HepG2 (cell line): ENCODE results near the gene C1orf74. TPM values are rescaled to one million over a fixed set of nuclear protein-coding genes. Genes with fewer than 3 reads are reported as not detected.

Experiments
- AHR ChIP-seq: IDR thresholded peaks from 2 replicates; pipeline ENCODE4 v1.6.1; 2018; ENCODE audit warnings: missing genetic modification reagents, missing compliant biosample characterization
- BRF2 ChIP-seq: sonication (generic); formaldehyde crosslinking; IDR thresholded peaks from 2 replicates; pipeline ENCODE4 v1.8.1; 2022; ENCODE audit warnings: mild to moderate bottlenecking, missing genetic modification reagents
- KAT2B ChIP-seq: fragments of 150-350 bp; IDR thresholded peaks from 2 replicates; pipeline ENCODE4 v1.6.1; 2014; ENCODE audit warnings: low read depth, low read length, borderline replicate concordance
- KLF9 ChIP-seq: IDR thresholded peaks from 2 replicates; pipeline ENCODE4 v1.6.1; 2016; ENCODE audit warnings: low read depth
- MBD4 ChIP-seq: IDR thresholded peaks from 2 replicates; pipeline ENCODE4 v1.6.1; 2012; ENCODE audit warnings: low read length, inconsistent platforms, borderline replicate concordance
- POGZ ChIP-seq: sonication (generic); formaldehyde crosslinking; IDR thresholded peaks from 2 replicates; pipeline ENCODE4 v1.4.0; 2020; ENCODE audit warnings: mild to moderate bottlenecking, missing genetic modification reagents
- RFXAP ChIP-seq: sonication (generic); formaldehyde crosslinking; IDR thresholded peaks from 2 replicates; pipeline ENCODE4 v1.4.0; 2020; ENCODE audit warnings: missing genetic modification reagents, borderline replicate concordance
- ZBTB20 ChIP-seq: sonication (generic); formaldehyde crosslinking; IDR thresholded peaks from 2 replicates; pipeline ENCODE4 v1.8.1; 2023; ENCODE audit warnings: missing genetic modification reagents, low read depth, mild to moderate bottlenecking, borderline replicate concordance
- ZNF292 ChIP-seq: sonication (generic); formaldehyde crosslinking; IDR thresholded peaks from 2 replicates; pipeline ENCODE4 v1.8.1; 2022; ENCODE audit warnings: mild to moderate bottlenecking, low read depth, missing genetic modification reagents, borderline replicate concordance
- ZNF350 ChIP-seq: sonication (generic); formaldehyde crosslinking; IDR thresholded peaks from 2 replicates; pipeline ENCODE4 v1.4.0; 2020; ENCODE audit warnings: mild to moderate bottlenecking, low read depth, missing genetic modification reagents, borderline replicate concordance
- ZNF44 ChIP-seq: sonication (generic); formaldehyde crosslinking; IDR thresholded peaks from 2 replicates; pipeline ENCODE4 v1.5.1; 2020; ENCODE audit warnings: mild to moderate bottlenecking, missing genetic modification reagents
- ZNF629 ChIP-seq: sonication (generic); formaldehyde crosslinking; conservative IDR thresholded peaks from 2 replicates; pipeline ENCODE4 v1.5.0; 2020; ENCODE audit warnings: missing genetic modification reagents
- ZSCAN25 ChIP-seq: sonication (generic); formaldehyde crosslinking; IDR thresholded peaks from 2 replicates; pipeline ENCODE4 v1.8.0; 2022; ENCODE audit warnings: mild to moderate bottlenecking, missing genetic modification reagents
- polyA plus RNA-seq, 8 experiments: library from polyadenylated mRNA; depleted of rRNA in 3 of 8; stranded (reverse) in 7 of 8; unstranded in 1 of 8; fragments of >200 nt; fragmentation: Illumina TruSeq in 4 of 8; extraction: Trizol in 4 of 8; gene quantifications; 2 replicates each; pipeline versions ENCODE4 v1.2.1 to v1.2.3, GENCODE V29; 2011 to 2016; ENCODE audit warnings: low read depth in 4 of 8, missing spikeins in 1 of 8, mixed read lengths in 1 of 8; ENCODE audit not compliant: insufficient read depth in 1 of 8
- total RNA-seq, 5 experiments: library from RNA; depleted of rRNA; stranded (reverse); fragments of >200 nt; fragmentation: Illumina TruSeq; extraction: Trizol; gene quantifications; 2 replicates each; pipeline ENCODE4 v1.2.3, GENCODE V29; 2016; ENCODE audit warnings: low read depth in 1 of 5
- TF ChIP-seq, protein P1 (sequence below): sonication (generic); formaldehyde crosslinking; IDR thresholded peaks from 2 replicates; pipeline ENCODE4 v1.4.0; 2020; ENCODE audit warnings: missing genetic modification reagents, borderline replicate concordance
- TF ChIP-seq, protein P2 (sequence below), 2 experiments: sonication (generic) in 1 of 2; formaldehyde crosslinking in 1 of 2; IDR thresholded peaks; 2 replicates each; pipeline versions ENCODE4 v1.6.1 to v1.9.0; 2014 to 2022; ENCODE audit warnings: antibody characterized with exemption in 1 of 2, borderline replicate concordance in 1 of 2, inconsistent platforms in 1 of 2, low read depth in 1 of 2, missing genetic modification reagents in 1 of 2

The C1orf74 gene
- total and polyA plus RNA-seq, 2 of the 13 experiments (the other 11 are each of a cell fraction or from before 2014, with no cell fraction given) = 0.33 to 0.71 TPM

DNA sequence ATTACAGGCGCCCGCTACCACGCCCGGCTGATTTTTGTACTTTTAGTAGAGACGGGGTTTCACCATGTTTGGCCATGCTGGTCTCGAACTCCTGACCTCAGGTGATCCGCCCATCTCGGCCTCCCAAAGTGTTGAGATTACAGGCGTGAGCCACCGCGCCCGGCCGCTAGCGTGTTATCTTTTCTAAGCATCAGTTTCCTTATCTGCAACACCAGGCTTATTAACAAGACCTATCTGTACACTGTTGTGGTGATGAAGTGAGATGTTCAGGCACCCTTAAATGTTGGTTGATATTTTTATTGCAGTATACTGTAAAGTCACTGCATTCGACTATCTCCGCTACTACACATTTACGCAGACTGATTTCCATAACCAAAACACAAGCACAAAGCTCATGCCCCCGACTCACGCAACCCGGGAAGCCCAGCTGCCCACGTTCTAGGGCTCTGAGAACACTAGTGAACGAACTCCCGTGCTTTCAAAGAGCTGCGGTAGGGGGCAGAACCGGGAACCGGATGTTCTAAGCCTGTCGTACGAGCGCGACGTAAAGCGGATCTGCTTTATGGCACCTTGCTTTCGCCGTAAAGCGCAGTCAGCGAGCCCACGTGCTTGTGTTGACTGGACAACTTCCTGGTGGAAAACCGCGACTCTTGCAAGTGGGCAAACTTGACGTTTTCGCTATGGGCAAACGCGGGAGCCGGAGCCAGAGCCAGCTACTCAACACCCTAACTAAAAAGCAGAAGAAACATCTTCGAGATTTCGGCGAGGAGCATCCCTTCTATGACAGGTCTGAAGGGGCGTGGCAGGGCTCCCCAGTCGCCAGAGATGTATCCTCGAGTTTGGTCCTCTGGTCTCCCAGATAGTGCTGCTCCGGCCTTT, 43.3 kb upstream of the C1orf74 start, which contains the start of gene UTP25 (continued):
- TF ChIP-seq, protein P1, sequence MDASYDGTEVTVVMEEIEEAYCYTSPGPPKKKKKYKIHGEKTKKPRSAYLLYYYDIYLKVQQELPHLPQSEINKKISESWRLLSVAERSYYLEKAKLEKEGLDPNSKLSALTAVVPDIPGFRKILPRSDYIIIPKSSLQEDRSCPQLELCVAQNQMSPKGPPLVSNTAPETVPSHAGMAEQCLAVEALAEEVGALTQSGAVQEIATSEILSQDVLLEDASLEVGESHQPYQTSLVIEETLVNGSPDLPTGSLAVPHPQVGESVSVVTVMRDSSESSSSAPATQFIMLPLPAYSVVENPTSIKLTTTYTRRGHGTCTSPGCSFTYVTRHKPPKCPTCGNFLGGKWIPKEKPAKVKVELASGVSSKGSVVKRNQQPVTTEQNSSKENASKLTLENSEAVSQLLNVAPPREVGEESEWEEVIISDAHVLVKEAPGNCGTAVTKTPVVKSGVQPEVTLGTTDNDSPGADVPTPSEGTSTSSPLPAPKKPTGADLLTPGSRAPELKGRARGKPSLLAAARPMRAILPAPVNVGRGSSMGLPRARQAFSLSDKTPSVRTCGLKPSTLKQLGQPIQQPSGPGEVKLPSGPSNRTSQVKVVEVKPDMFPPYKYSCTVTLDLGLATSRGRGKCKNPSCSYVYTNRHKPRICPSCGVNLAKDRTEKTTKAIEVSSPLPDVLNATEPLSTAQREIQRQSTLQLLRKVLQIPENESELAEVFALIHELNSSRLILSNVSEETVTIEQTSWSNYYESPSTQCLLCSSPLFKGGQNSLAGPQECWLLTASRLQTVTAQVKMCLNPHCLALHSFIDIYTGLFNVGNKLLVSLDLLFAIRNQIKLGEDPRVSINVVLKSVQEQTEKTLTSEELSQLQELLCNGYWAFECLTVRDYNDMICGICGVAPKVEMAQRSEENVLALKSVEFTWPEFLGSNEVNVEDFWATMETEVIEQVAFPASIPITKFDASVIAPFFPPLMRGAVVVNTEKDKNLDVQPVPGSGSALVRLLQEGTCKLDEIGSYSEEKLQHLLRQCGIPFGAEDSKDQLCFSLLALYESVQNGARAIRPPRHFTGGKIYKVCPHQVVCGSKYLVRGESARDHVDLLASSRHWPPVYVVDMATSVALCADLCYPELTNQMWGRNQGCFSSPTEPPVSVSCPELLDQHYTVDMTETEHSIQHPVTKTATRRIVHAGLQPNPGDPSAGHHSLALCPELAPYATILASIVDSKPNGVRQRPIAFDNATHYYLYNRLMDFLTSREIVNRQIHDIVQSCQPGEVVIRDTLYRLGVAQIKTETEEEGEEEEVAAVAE = no peak
- no peak for TF ChIP-seq MBD4
- TF ChIP-seq KAT2B = no peak
- no peak for TF ChIP-seq ZBTB20 (CRISPR knock-in tag)
- TF ChIP-seq ZNF44 = no peak
- TF ChIP-seq RFXAP = peak; percentile 39; the same call in 1 of the 2 replicates
- TF ChIP-seq POGZ (CRISPR knock-in tag) = peak; percentile 94
- TF ChIP-seq BRF2 (CRISPR knock-in tag) = no peak
- no peak for TF ChIP-seq ZNF629
- no peak; the same call in 1 of the 2 replicates for TF ChIP-seq ZSCAN25 (CRISPR knock-in tag)
- TF ChIP-seq ZNF292 = no peak
- TF ChIP-seq, protein P2, sequence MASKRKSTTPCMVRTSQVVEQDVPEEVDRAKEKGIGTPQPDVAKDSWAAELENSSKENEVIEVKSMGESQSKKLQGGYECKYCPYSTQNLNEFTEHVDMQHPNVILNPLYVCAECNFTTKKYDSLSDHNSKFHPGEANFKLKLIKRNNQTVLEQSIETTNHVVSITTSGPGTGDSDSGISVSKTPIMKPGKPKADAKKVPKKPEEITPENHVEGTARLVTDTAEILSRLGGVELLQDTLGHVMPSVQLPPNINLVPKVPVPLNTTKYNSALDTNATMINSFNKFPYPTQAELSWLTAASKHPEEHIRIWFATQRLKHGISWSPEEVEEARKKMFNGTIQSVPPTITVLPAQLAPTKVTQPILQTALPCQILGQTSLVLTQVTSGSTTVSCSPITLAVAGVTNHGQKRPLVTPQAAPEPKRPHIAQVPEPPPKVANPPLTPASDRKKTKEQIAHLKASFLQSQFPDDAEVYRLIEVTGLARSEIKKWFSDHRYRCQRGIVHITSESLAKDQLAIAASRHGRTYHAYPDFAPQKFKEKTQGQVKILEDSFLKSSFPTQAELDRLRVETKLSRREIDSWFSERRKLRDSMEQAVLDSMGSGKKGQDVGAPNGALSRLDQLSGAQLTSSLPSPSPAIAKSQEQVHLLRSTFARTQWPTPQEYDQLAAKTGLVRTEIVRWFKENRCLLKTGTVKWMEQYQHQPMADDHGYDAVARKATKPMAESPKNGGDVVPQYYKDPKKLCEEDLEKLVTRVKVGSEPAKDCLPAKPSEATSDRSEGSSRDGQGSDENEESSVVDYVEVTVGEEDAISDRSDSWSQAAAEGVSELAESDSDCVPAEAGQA (IDR thresholded peaks at IDR 0.05; ENCODE audit: low read depth) = peak; percentile 13; the same call in 1 of the 2 replicates
- TF ChIP-seq, protein P2 (CRISPR knock-in tag; IDR thresholded peaks at IDR 0.05; ENCODE audit: borderline replicate concordance) = no peak
- TF ChIP-seq ZNF350 (CRISPR knock-in tag) = peak; percentile 89; the same call in 1 of the 2 replicates
- no peak; the same call in 1 of the 2 replicates for TF ChIP-seq AHR (CRISPR knock-in tag)
- TF ChIP-seq KLF9 = peak; percentile 91; the same call in 1 of the 2 replicates
